Measurements from ENCODE around the gene ABHD2. TPM values are rescaled to one million over a fixed set of nuclear protein-coding genes. Genes with fewer than 3 reads are reported as not detected.
"Not testable (repeated sequence)": the region's sequence is repeated elsewhere in the genome, so short reads cannot be mapped to it uniquely, and the experiment has no call there.

ABHD2 gene
- total RNA-seq, 1 donor from 2014 or later, result 54.7 TPM

DNA sequence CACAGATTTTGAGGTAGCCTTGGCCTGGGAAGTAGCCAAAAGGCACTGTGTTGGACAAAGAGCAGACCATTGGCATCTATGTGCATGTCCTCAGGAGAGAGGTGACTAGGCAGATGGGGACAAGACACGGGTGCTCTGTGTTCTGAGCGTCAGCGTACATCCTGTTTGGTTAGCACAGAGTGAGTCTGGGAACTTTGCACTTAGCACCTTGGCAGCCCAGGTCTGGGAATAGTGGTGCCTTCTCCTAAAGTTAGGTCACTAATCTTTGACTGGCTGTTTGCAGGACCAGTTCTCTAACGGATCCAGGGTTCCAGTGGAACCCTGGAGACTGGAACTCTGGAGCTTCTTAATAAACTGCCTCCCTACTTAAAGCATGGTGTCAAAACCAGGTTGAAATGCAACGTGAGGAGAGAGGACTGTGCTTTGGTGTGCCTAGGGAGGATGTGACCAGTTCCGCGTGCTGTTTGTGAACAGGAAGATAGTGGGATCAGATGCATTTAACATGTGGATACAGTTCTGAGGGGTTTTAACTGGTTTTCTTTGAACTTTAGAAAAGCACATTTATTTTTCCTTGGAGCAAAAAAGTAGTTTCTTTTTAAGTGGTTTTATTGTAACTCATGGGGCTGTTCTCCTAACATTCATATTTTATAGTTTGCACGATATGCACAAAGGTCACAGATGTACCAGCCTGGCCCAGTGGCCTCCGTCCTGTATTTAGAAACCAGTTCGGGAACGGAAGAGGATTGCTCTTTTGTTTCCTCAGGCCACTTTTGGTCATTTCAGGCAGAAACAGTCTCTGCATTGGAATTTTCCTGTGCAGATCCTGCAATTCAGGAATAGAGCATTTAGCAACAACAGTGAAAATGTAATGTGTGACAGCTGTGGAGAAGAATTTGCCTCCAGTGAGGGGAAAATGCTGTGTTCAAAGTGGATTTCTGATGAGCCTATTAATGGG lies 48.8 kb downstream of the ABHD2 start:
- no peak for DNase-seq (ENCODE audit: low spot score)

DNA sequence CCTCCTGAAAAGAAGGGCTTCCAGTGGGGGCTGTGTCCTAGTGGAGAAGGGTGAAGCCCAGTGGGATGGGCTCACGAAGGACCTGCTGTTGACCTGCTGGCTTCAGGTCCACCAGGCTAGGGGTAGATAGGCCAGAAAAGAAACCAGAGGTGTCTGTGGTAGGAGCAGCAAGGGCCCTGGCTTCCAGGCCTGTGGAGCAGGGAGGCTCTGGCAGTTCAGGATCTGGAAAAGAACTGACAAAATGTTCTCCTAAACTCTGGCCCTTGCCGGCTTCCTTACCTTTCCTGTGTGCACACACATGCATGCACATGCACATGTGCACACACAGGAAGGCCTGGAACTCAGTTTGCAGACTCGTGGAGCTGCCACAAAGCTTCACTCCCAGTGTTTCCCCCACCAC lies 49.7 kb downstream of the ABHD2 start:
- no peak for DNase-seq (ENCODE audit: low spot score)

DNA sequence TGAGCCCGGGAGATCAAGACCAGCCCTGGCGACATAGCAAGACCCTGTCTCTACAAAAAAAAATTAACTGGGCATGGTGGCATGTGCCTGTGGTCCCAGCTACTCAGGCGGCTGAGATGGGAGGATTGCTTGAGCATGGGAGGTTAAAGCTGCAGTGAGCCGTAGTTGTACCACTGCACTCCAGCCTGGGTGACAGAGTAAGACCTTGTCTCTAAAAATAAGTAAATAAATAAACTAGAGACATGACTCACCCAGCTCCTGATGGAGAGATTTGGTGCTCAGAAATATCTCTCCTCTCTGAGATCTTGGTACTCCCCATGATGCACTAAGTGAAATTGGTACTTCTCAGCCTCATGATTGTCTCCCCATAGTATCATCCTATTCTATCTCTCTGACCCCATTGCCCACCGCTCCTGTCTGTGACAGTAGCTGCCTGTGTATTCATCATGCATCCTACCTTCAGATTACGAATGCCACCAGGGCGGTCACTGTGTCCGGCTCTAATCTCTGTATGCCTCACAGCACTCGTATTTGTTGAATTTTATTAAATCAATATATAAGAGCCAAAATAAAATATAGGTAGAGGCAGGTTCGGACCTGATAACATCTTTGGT lies 50.9 kb downstream of the ABHD2 start:
- DNase-seq (ENCODE audit: low spot score), result no peak

DNA sequence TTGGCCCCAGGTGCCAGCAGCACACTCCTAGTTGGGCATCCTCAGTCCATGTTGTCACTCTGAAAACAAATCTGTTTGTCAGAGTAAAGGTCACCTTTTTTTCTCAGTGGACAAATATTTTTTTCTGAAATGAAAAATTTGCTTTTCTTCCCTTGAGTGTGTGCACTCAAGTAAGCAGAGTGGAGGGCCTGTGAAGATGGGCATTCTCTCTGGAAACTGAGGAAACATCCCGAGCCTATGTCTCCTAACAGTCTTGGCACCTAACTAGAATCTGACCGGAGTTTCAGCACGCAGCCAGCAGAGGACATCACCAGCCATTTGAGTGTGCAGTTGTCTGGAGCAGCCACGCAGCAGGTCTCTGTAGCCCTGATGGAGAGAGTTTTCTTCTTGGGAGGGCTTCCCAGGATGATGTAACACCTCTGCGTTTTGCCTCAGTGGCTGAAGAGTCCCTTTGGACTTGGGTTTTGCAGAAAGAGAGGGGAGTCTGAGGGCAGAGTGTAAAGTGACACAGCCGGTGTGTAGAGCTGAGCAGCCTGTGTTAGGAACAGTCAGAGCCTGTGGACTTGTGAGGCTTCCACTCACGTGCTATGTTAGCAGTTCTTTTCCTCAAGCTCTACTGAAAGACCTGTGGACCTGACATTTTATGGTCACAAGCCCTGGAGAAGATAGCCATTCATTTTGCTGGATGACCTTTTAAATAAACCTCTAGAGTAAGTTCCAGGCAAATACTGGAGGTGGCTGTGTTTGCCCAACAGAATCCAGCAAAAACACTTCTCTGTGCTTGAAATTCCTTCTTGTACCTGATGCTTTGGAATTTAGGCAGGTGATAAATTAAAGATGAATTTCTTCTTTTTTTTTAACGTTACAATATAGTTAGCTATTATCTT lies 51.6 kb downstream of the ABHD2 start:
- no peak for DNase-seq (ENCODE audit: low spot score)

DNA sequence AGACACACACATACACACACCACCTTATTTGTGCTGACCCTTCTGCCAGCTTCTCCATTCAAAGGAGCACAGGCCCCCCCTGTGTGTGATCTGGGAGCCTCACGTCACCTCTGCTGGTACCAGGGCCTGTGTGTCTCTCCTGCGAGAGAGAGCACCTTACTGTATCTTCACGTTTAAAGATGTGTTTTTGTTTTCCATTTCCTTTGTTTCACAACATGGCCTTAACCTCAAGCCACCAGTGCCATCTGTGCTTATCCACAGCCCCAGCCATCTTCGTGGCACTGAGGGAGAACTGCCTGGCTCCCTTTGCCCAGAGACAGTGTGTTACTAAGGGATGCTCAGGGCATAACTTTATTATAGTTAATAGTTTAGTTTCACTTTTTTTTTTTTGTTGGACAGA lies 52.3 kb downstream of the ABHD2 start:
- DNase-seq (ENCODE audit: low spot score), result no peak

DNA sequence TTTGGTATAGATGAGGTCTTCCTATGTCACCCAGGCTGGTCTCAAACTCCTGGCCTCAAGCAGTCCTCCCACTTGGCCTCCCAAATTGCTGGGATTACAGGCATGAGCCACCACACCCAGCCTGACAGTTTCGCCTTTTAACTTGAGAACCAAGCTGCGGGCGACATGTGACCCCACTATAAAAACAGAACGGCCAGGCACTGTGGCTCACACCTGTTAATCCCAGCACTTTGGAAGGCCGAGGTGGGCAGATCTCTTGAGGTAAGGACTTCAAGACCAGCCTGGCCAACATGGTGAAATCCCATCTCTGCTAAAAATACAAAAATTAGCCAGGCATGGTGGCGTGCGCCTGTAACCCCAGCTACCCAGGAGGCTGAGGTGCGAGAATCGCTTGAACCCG lies 52.9 kb downstream of the ABHD2 start:
- DNase-seq (ENCODE audit: low spot score), result not testable (repeated sequence)

DNA sequence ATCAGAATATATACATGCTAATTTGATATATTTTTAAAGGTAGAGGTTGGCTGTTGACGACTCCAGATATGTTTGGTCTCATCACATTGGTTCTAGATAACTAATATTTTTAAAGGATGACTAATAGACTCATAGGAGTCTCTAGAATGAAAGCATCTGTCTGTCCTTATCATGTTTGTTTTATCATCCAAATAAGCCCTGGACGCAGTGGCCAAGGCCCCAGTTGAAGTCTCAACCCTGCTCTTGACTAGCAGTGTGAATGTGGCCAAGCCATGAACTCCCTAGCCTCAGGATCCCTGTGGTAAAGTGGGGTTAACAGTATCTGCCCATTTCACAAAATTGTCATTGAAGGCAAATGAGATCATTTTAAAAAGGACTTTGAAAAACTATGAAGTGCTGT lies 53.6 kb downstream of the ABHD2 start:
- no peak for DNase-seq (ENCODE audit: low spot score)

DNA sequence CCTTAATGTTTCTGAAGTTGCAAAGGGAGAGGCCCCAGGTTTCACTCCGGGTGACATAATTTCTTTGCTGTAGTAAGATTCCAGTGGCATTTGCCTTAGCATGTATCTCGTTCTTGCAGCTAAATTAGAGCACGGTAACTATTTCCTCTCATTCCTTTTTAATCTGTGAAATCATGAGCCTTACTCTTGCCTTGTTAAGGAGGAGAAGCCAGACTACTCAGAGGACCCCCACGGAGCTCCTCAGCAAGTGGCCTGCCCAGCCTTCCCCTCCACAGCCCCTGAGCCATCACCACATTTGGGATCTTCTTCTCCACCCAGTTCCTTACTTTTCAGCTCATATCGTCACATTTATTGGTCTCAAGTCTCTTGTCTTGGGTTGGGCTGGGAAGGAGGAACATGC lies 54.2 kb downstream of the ABHD2 start:
- DNase-seq (ENCODE audit: low spot score), result no peak

DNA sequence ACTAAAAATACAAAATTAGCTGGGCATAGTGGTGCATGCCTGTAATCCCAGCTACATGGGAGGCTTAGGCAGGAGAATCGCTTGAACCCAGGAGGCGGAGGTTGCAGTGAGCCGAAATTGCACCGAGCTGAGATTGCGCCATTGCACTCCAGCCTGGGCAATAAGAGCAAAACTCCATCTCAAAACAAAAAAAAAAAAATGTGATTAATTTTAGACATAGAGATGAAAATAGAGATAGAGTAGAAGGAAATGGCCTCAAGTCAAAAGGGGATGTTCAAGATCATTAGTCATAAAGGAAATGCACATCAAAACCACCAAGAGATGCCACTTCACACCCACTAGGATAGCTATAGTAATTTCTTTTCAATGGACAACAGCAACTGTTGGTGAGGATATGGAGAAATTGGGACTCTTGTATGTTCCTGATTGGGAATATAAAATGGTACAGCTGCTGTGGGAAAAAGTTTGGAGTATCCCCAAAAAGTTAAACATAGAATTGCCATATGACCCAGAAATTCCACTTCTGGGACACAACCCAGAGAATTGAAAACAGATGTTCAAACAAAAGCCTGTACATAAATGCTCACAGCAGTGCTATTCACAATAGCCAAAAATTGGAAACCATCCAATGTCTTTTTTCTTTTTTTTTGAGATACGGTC lies 55.4 kb downstream of the ABHD2 start:
- DNase-seq (ENCODE audit: low spot score), result peak; percentile 57

DNA sequence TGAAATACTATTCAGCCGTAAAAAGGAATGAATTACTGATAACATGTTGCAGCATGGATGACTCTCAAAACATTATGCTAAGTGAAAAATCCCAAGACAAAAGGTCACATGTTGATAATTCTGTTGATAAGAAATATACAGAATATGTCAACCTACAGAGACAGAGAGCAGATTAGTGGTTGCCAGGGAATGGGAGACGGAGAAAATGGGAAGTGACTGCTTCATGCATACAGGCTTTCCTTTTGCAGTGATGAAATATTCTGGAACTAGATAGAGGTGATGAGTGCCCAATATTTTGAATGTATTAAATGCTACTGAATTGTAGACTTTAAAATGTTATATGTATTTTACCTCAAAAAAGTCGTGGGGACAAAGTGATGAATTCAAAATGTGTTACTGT lies 56.2 kb downstream of the ABHD2 start:
- DNase-seq (ENCODE audit: low spot score), result no peak

DNA sequence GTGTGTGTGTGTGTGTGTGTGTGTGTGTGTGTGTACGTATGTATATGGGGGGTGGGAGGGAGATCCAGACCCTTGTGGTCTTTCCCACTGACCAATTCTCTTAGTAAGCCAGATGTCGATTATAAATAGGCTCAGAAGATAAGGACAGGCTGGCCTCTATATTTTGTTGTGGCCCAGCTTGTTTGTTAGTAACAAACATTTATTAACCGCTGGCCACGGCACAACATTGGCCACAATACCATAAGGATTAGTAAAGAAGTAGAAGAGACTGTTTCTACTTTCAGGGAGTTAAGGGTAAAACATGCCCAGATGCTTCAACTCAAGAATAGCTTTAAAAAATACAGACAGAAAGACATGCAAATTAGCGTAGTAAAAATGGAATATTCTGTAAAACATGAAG lies 58.1 kb downstream of the ABHD2 start:
- DNase-seq (ENCODE audit: low spot score), result no peak

DNA sequence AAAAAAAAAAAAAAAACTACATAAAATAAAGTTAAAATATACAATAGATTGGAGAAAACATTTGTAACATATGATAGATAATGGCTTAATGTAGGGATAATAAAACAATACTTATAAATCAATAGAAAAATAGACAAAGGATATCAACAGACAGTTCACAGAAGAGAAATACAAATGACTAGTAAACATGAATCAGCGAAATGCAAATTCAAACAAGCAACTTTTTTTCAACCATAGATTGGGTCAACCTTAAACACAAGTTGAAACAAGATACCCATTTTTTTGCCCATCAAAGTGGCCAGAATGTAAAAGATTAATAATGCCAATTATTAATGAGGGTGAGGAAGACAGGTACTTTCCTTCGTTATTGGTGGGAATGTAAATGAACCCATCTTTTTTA lies 59.9 kb downstream of the ABHD2 start:
- DNase-seq (ENCODE audit: low spot score), result no peak

DNA sequence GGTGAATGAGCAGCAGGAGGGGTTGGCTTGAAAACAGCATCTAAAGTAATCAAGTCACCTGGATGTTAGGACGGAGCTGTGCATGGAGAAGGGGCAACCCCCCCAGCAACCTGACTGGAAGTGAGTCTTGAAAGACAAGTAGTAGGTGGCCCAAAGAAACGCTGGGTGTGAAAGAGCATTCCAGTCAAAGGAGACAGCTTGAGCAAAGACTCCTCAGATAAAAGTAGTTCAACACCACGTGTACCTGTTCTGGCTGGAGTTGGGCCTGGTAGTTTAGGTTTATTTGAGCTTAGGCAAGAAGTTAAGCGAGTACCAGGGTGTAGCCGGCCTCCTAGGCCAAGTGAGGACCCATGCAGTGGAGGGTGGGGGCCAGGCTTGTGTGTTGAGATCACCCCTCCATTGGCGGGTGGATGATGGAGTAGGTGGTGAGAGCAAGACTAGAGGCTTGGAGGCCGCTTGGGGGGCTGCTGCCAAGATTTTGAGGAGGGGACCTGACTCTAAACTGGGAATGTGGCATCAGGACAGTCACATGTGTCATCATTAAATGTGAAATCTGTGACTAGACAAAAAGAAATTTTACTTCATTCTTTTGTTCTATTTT lies 61.3 kb downstream of the ABHD2 start:
- no peak for DNase-seq (ENCODE audit: low spot score)

DNA sequence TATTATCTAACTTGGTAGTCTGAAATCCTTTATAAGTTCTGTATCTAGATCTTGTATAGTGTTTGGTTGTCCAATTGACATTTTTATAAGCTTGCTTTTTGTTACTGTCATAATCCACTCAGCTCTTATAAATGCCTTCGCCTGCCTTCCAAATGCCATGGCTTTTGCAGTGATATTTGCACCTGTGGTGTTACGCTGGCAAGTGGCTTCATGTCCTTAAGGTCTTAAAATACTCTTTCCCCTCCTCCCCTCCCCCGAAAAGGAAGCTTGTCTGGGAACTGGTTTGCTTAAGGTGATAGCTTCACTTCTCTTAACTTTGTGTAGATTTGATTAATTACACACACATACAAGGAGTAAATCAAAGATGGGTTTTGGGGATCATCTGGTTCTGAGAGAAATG lies 62.0 kb downstream of the ABHD2 start:
- DNase-seq (ENCODE audit: low spot score), result no peak

DNA sequence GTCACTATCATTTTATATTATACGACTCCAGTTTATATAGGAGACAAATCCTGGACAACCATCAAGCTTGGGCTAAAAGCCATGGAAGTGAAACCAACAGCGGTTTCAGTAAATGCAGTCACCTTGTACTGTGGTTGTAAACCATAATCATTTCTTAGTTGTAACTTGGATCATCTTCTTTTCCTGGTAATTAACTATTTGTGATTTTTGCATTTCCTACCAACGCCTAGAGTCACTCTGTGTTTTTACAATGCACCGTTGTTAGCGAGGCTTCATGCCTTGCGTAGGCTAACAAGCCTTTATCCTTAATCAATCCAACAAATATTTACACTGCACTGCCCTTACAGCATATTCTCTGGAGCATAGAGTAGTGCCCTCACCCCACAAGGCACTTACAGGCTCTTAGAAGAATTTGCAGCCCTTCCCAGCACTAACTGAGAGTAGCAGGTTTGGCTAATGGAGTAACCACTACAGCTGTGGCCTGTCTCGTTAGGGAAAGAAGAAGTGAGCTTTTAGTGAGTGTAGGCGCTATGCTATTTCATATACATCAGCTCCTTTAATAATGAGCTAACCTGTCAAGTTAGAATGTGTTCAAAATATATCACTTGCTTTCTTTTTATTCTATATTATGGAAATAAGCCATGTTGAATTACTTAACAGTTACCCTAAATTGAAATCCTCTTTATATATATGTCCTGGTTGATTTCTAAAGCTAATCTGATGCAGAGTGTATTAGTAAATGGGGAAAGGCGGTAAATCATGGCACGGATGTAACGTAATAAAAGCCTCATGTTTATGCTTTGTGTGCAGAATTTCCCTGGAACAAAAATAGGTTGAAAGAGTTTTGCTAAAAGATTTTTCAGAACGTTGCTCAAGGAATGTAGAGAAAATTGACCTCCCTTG lies 62.8 kb downstream of the ABHD2 start:
- DNase-seq (ENCODE audit: low spot score), result no peak

DNA sequence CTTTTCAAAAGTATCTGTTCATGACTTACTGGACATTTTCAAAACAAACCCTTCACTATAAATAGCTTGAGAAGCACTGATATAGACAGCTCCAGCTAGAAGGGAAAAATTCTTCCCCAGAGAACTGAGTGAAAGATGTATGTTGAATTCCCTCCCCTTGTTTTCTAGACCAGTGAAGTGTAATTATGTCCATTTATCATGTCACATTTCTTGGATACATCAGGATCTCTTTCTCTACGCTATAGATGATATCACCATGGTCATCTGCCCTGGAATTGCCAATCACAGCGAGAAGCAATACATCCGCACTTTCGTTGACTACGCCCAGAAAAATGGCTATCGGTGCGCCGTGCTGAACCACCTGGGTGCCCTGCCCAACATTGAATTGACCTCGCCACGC lies 66.9 kb downstream of the ABHD2 start:
- no peak for DNase-seq (ENCODE audit: low spot score)

DNA sequence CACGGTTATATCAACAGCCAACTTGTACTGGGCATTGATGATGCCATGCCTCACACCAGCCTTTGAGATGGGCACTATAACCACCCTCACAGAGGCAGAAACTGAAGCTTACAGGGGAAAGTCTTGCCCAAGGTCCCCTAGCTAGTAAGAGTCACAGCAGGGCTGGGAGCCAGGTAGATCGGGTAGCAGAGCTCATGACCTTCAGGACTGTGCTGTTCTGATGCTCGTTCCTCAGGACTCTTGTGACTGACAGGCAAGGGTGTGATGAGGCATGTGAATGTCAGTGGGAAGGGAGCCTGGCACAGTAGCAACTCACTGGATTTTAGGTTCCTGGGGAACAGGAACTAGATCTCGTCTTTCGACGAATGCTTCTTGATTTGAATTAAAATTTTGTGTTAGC lies 67.4 kb downstream of the ABHD2 start:
- no peak for DNase-seq (ENCODE audit: low spot score)

DNA sequence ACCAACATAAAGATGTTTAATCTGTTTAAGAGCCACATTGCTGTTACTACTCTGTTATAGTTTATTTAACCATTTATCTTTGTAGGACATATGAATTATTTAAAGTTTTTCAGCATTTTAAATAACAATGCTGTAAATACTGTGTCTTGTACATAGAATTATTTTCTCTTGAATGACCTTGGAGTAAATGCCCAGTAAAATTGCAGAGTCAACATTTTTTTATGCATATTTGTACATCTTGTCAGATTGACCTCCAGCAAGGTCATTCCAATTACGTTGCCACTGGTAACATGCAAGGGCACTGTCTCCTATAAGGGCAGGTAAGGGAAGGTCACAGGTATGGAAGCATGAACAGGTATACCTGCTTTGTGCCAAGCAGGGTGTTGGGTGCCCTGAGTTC lies 68.8 kb downstream of the ABHD2 start:
- DNase-seq (ENCODE audit: low spot score), result no peak

DNA sequence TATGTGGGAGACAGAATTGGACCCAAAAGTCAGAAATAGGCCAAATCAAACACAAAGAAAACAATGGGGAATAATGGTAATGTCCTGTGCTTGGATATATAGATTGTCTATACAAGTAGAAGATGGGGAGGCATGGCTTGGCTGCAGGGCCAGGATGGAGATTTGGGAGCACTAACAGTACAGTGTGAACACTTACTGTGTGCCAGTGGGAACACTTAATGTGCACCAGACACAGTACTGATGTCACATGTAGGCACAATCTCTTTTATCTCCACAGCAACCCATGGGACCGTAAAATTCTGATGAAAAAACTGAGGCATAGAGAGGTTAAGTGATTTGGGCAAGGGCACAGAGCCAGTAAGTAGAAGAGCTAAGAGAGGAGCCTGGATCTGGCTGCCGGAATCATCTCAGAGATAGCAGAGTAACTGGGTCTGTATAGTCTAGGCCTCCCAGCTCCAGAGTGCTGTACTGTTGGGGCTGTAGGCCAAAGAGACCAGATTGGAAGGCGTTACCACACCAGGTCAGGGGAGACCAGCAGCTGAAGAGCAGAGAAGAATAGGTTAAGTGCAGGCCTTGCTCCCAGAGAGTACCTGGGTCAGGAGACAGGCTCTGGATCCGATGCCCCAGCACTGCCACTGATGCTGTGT lies 69.8 kb downstream of the ABHD2 start:
- peak; percentile 49 for DNase-seq (ENCODE audit: low spot score)

DNA sequence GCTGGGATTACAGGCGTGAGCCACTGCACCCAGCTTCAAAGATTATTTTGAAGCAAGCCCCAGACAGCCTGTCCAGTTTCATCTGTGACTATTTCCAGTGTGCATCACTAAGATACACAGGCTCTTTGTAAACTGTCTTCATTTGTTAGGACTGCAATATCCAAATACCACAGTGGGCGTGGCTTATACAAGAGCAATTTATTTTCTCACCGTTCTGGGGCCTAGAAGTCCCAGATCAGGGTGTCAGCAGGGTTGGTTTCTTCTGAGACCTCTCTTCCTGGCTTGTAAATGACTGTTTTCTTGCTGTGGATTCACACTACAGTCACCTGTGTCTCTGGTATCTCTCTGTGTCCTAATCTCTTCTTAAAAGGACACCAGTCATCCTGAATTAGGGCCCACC lies 73.4 kb downstream of the ABHD2 start:
- no peak for DNase-seq (ENCODE audit: low spot score)
